GM12874 (cell line): ENCODE results near the gene PIPOX.

Experiments
- TF ChIP-seq, protein P1 (sequence below): IDR thresholded peaks from 2 replicates; pipeline ENCODE4 v1.5.1; 2011; ENCODE audit warnings: low read depth, mild to moderate bottlenecking, control low read depth, low read length, moderate library complexity; ENCODE audit not compliant: insufficient read depth

The PIPOX gene

DNA sequence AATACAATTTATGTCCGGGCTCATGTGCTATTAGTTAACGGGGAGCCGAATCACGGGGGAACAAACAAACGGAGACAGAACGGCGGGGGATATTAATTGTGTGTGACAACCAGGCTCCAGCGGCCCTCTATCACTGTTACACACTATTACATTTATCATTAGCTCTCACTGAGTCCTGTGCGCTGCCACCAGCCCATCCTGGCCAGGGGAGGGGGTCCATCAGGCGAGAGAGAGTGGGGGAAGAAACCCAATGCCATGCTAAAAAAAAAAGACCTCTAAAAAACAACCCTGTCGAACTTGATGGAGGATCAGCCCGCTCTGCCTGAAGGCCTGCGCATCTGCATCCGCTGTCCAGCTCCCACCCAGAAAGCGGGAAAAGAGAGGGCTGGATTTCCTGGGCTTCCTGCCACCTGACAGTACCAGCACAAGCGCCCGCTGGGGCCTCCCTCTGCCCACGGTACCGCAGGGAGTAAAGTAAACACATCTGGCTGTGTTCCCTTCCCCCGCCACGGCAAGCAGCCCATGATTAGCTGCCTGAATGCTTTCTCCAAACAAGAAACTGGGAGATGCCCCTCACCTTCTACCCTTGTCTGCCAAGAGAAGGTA is 41.7 kb downstream of the PIPOX start:
- TF ChIP-seq, protein P1, sequence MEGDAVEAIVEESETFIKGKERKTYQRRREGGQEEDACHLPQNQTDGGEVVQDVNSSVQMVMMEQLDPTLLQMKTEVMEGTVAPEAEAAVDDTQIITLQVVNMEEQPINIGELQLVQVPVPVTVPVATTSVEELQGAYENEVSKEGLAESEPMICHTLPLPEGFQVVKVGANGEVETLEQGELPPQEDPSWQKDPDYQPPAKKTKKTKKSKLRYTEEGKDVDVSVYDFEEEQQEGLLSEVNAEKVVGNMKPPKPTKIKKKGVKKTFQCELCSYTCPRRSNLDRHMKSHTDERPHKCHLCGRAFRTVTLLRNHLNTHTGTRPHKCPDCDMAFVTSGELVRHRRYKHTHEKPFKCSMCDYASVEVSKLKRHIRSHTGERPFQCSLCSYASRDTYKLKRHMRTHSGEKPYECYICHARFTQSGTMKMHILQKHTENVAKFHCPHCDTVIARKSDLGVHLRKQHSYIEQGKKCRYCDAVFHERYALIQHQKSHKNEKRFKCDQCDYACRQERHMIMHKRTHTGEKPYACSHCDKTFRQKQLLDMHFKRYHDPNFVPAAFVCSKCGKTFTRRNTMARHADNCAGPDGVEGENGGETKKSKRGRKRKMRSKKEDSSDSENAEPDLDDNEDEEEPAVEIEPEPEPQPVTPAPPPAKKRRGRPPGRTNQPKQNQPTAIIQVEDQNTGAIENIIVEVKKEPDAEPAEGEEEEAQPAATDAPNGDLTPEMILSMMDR = no peak

DNA sequence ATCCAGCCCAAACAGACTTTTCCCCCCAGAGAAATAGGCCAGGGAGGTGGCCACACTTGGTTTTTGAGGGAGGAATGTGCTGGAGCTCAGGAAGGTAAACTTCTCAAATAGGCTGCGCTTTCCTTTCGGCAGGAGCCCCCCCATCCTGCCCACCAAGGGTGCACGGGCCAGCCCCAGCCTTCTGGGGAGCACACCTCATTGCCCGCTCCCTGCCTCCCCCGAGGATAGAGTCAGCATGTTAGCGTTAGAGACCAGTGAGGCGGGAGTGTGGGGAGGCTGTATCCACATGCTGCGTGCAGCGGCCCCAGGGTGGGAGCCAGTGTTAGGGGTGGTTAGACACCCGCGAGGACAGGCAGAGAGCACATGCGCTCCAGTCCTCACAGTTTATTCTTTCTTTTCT is 42.3 kb downstream of the PIPOX start:
- TF ChIP-seq, protein P1 = no peak

DNA sequence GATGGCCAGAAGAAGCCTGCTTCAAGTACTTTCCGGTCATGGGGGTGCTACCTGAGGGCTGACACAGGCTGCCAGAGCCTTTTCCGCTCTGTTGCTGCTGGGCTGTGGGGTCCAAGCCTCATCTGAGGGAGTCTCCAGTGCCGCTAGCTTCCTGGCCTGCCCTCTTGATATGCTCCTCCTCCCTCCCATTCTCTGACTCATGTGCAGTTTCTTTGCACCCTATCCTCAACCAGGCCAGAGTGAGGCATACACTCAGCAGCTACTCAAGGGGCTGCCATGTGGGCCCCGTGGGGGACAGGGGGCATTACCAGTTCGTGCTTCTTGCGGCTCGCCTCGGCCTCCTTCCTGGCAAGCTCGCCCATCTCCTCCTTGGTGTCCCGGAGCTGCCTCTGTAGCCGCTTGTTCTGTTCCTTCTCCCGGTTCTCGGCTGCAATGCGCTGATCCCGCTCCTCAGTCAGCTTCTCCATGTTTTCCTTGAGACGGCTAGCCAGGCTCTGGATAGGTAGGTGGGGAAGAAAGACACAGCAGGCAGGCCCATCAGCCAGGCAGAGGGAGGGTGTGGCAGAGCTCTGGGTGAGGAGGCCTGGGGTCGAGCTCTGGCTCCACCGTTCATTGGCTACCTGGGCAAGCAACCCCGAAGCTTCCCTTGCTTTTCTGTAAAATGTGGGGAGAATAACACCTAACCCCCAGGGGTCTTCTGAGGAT is 43.8 kb downstream of the PIPOX start:
- TF ChIP-seq, protein P1 = no peak

DNA sequence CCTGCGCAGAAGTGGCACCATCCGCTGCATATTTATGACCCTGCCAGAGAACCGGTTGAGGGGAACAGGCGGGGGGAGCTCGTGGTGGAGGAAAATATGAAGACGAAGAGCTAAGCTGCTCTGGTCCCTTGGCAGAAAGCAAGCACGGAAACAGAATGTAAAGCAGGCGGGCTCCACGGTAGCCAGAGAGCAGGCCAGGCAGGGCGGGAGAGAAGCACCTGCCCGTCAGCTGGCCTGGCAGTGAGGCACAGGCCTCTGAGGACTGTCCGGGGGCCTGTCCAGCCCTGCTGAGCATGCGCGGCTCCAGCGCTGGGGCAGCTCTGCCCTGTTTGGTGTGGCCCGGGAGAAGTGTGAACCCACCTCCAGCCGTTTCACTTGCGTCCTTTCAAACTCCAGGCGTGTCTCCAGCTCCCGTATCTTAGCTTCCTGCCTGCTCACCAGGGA is 46.7 kb downstream of the PIPOX start:
- TF ChIP-seq, protein P1 = no peak

DNA sequence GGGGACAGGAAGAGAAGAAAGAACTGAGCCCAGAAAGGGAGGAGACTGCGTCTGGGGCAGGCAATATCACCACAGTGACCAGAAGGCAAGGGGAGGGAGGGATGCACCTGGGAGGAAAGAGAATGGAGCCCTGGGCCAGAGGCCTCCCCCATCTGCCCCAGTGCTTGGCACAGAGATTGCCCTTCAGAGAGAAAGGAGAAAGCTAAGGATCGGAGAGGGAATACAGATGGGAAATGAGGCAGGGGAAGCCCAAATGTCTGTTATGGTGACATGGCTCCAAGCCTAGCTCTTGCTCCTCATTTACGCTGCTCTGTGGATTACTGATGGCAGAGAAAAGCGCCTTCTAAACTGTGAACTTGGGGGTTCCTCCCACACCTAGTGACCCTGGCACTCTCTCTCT is 47.2 kb downstream of the PIPOX start:
- TF ChIP-seq, protein P1 = no peak

DNA sequence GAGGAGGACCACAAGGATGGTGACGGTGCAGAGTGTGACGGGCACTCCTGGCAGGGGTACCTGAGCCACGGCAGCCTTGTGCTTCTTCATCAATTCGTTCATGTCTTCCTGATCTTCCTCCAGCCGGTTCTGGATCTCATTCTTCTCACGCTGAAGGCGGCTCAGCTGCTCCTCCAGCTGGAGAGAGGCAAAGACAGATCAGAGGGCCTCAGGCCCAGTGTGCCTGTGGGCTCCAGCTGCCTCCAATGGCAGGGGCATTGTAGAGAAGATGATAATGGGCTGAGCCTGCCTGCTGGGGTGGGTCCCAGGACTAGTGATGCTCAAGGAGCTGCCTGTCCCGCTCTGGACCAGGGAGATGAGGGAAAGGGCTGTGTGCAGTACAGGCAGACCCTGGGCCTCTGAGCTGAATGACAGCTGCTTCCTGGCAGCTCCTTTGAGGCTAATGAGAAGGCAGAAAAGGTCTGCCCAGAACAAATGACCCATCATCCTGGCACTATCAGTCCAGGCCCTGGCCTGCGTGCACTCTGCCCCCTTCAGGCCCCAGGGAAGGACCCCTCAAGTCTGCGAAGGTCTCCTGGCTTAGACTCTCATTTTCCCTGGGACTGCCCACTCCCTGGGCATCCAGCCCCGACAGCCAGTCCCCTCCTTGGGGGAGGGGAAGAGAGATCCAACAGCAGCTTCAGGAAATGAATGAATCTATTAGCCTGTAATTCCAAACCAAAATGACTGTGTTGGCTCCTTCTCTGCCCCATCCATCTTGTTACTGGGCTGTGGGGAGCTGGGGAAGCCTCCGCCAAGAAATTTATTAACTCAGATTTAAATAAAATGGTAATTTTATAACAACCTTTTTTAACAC is 48.0 kb downstream of the PIPOX start:
- TF ChIP-seq, protein P1 = no peak

DNA sequence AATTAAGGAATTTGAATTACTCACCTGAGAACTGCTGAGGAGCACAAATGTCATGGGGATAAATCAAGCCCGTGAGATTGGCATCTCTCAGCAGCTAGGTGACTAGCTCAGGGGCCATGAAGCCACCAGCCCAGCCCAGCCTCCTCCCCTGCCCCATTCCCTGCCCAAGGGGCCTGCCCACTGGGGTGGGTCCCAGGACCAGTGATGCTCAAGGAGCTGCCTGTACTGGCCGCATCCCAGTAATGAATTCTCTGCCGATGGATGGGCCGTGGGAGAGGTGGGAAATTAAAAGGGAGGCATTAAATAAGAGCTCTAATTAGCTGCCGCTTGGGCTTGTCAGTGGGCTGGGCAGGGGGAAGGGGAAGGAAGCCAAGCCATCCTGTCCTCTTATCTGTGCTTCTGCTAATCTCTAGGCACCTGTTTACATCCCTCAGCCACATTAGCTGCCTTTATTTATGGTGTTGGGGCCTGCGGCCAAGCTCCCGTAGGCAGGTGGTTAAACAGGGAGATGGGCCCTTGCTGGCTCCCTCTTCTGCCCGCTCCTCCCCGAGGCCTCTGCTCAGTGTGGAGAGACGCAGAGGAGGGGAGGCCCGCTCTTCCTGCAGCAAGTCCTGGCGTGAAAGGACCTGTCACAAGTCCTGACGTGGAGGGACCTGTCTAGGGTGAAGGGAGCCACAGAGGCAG is 48.8 kb downstream of the PIPOX start:
- TF ChIP-seq, protein P1 = no peak
